GM18502 (cell line): ENCODE results near the gene SIN3B.

Experiments
- ATAC-seq: cut with Tn5 transposase; IDR thresholded peaks from one replicate; pipeline ENCODE4 v1.9.1; 2021; ENCODE audit warnings: mild to moderate bottlenecking; ENCODE audit not compliant: unreplicated experiment, poor library complexity

Gene SIN3B

GRCh38 chr19:16887353-16888265 is 58.4 kb downstream of the SIN3B start:
- ATAC-seq: no peak

GRCh38 chr19:16888629-16889365 is 59.6 kb downstream of the SIN3B start, which contains the start of gene F2RL3:
TSS of gene F2RL3 (plus strand) at chr19:16888999. CDS start at chr19:16889190, 191 bp downstream.
- ATAC-seq: no peak

- no peak for ATAC-seq
These were observed 60.2 kb downstream of the SIN3B start for GRCh38 chr19:16889366-16889882.

- ATAC-seq: no peak
These were observed 60.8 kb downstream of the SIN3B start for GRCh38 chr19:16889883-16890460.

- no peak for ATAC-seq
These were observed 61.4 kb downstream of the SIN3B start for GRCh38 chr19:16890461-16891184.

GRCh38 chr19:16891696-16892382 is 62.6 kb downstream of the SIN3B start:
- no peak for ATAC-seq

- ATAC-seq: no peak
These were observed 63.2 kb downstream of the SIN3B start for GRCh38 chr19:16892436-16892835.

- no peak for ATAC-seq
These were observed 63.9 kb downstream of the SIN3B start for GRCh38 chr19:16892868-16893685.

GRCh38 chr19:16893686-16893989 is 64.4 kb downstream of the SIN3B start:
- no peak for ATAC-seq

- no peak for ATAC-seq
These were observed 64.9 kb downstream of the SIN3B start for GRCh38 chr19:16894080-16894479.

- ATAC-seq: no peak
These were observed 66.4 kb downstream of the SIN3B start for GRCh38 chr19:16895467-16896145.

- ATAC-seq: peak; percentile 38
These were observed 67.2 kb downstream of the SIN3B start for GRCh38 chr19:16896146-16897028.

- peak; percentile 57 for ATAC-seq
These were observed 68.0 kb downstream of the SIN3B start for GRCh38 chr19:16897029-16897855.

- no peak for ATAC-seq
These were observed 68.6 kb downstream of the SIN3B start for GRCh38 chr19:16897856-16898161.

- ATAC-seq: no peak
These were observed 69.3 kb downstream of the SIN3B start for GRCh38 chr19:16898361-16899015.

- no peak for ATAC-seq
These were observed 70.4 kb downstream of the SIN3B start for GRCh38 chr19:16899566-16900075.
